Uterus (tissue), 4 donors: ENCODE data around the gene FOSB. TPM values are rescaled to one million over a fixed set of nuclear protein-coding genes. Genes with fewer than 3 reads are reported as not detected.
A peak's percentile ranks its signal among the peaks of the same experiment; 100 is the strongest.

Source experiments
- DNase-seq, 2 donors: peaks; one replicate each; pipeline ENCODE4 v3.0.0-alpha.2; 2019 to 2020
- H3K27ac ChIP-seq, 2 donors: fragments of 200-600 bp; sonication (generic); 1 replicate in 1 of 2; 2 replicates in 1 of 2; pipeline ENCODE4 v1.5.1; 2016 to 2018
- H3K27me3 ChIP-seq, 2 donors: fragments of 200-600 bp; sonication (generic); one replicate each; pipeline ENCODE4 v1.5.1; 2018 to 2019; ENCODE audit warnings: control low read depth in 1 of 2
- H3K36me3 ChIP-seq, 2 donors: fragments of 200-600 bp; sonication (generic); one replicate each; pipeline ENCODE4 v1.5.1; 2019; ENCODE audit warnings: control low read depth in 1 of 2
- H3K4me1 ChIP-seq, 2 donors: fragments of 200-600 bp; sonication (generic); one replicate each; pipeline ENCODE4 v1.5.1; 2018 to 2019; ENCODE audit warnings: control low read depth in 1 of 2
- H3K4me3 ChIP-seq, 2 donors: fragments of 200-600 bp; sonication (generic); 1 replicate in 1 of 2; 2 replicates in 1 of 2; pipeline ENCODE4 v1.5.1; 2018 to 2019; ENCODE audit warnings: mild to moderate bottlenecking in 1 of 2
- H3K9me3 ChIP-seq, 2 donors: fragments of 200-600 bp; sonication (generic); one replicate each; pipeline ENCODE4 v1.5.1; 2019; ENCODE audit warnings: control low read depth in 1 of 2
- POLR2A ChIP-seq, 2 donors: fragments of 450-650 bp; IDR thresholded peaks; one replicate each; pipeline ENCODE4 v1.6.1; 2016; ENCODE audit warnings: antibody characterized with exemption in 2 of 2, mild to moderate bottlenecking in 1 of 2, moderate library complexity in 1 of 2
- intact Hi-C: fragments of 100-400 bp; cut with DNase I; formaldehyde crosslinking; loops from one replicate; pipeline ENCODE4 v1.15.1; 2023; ENCODE audit warnings: low total_unique reads
- total RNA-seq, 4 donors: library from RNA; depleted of rRNA in 3 of 4; stranded (reverse); fragments of >200 nt in 3 of 4; gene quantifications; one replicate each; pipeline versions ENCODE4 v1.1.0 to v1.2.4, GENCODE V29; 2014 to 2023
- TF ChIP-seq, protein P1 (sequence below), 4 experiments: fragments of 200-600 bp in 2 of 4; fragments of 450-650 bp in 2 of 4; sonication (generic) in 2 of 4; IDR thresholded peaks; one replicate each; pipeline ENCODE4 v1.5.1; 2016 to 2019; ENCODE audit warnings: antibody characterized with exemption in 4 of 4, mild to moderate bottlenecking in 2 of 4, moderate library complexity in 1 of 4
- donor health status: DM: yes; HTN: yes; CAD: no.

The FOSB gene
- total RNA-seq, 4 donors from 2014 or later: 8.1 to 52.1 (median 28.6) TPM; not detected in 1

DNA sequence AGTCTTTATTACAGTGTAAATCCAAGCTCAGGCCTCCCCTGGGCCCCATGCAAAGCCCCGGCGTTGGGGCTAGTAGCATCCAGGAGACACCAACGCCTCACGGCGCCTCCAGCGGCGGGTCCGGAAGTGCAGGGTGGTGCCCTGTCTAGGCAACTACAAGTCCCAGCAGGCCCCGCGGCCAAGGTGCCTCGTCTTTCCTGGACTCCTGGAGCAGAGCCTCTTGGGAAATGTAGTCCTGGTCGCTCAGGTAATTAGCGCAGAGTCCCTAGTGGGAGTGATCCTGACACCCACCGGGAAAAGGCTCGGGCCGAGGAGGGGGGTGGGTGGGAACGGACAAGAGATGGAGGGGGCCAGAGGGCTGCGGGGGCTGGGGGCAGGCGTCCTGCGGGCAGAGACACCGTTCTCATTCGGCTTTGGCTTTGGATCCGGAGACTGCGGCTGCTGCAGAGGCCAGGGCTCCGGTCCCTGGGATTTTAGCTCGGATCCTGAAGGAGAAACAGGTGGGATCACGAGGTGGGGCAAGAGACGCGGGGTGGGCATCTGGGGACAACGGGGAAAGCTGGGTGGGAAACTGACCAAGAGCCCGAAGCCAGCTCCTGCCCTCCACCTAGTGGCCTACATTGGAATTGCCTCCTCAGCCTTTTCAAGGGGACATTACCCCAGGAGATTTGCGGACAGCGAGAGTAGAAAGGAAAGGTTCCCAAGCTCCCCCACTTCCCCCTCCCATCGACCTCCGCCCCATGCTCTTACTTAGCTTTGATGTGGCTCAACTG lies 17.7 kb downstream of the FOSB start:
- TF ChIP-seq POLR2A (IDR thresholded peaks at IDR 0.05): no peak
- TF ChIP-seq, protein P1, sequence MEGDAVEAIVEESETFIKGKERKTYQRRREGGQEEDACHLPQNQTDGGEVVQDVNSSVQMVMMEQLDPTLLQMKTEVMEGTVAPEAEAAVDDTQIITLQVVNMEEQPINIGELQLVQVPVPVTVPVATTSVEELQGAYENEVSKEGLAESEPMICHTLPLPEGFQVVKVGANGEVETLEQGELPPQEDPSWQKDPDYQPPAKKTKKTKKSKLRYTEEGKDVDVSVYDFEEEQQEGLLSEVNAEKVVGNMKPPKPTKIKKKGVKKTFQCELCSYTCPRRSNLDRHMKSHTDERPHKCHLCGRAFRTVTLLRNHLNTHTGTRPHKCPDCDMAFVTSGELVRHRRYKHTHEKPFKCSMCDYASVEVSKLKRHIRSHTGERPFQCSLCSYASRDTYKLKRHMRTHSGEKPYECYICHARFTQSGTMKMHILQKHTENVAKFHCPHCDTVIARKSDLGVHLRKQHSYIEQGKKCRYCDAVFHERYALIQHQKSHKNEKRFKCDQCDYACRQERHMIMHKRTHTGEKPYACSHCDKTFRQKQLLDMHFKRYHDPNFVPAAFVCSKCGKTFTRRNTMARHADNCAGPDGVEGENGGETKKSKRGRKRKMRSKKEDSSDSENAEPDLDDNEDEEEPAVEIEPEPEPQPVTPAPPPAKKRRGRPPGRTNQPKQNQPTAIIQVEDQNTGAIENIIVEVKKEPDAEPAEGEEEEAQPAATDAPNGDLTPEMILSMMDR (IDR thresholded peaks at IDR 0.05): peak; percentile 64 to 96 (median 90)
- H3K27ac ChIP-seq: peak overlapping the region; percentile 79 to 96
- no peaks in the 10 kb centered on the region for H3K9me3 ChIP-seq
- no peaks in the 10 kb centered on the region for H3K36me3 ChIP-seq
- intact Hi-C loops: no loop called here
- H3K27me3 ChIP-seq: no peaks in the 10 kb centered on the region
- peak overlapping the region; percentile 49 to 88 for H3K4me3 ChIP-seq
- peak; percentile 95 to 97 for DNase-seq
- no peaks in the 10 kb centered on the region for H3K4me1 ChIP-seq

DNA sequence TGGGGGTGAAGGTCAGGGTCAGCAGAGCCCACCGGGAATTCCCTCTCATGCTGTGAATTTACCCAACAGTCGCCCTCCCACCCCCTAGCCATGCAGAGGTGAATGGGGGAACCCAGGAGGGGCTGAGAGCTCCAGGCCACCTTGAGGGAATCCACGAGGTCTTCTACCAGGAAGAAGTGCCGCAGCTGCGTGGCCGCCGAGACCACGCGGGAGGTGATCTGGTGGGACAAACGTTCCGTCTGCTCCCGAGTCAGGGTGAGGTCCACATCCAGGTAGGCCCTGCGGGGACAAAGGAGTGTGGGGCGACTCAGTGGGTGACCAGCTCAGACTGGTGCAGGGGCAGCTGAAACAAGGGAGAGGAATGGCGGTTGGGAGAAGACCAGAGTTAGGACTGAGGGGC lies 20.9 kb downstream of the FOSB start:
- Histone ChIP-seq H3K9me3 (no peaks in the 10 kb centered on the region), H3K36me3 (no peaks in the 10 kb centered on the region), H3K4me1 (no peaks in the 10 kb centered on the region), H3K4me3 (no peak overlapping the region), H3K27ac (no peak overlapping the region), H3K27me3 (no peaks in the 10 kb centered on the region)
- TF ChIP-seq, protein P1 (IDR thresholded peaks at IDR 0.05): no peak
- no peak for TF ChIP-seq POLR2A (IDR thresholded peaks at IDR 0.05)
- intact Hi-C loops: no loop called here
- DNase-seq: no peak

DNA sequence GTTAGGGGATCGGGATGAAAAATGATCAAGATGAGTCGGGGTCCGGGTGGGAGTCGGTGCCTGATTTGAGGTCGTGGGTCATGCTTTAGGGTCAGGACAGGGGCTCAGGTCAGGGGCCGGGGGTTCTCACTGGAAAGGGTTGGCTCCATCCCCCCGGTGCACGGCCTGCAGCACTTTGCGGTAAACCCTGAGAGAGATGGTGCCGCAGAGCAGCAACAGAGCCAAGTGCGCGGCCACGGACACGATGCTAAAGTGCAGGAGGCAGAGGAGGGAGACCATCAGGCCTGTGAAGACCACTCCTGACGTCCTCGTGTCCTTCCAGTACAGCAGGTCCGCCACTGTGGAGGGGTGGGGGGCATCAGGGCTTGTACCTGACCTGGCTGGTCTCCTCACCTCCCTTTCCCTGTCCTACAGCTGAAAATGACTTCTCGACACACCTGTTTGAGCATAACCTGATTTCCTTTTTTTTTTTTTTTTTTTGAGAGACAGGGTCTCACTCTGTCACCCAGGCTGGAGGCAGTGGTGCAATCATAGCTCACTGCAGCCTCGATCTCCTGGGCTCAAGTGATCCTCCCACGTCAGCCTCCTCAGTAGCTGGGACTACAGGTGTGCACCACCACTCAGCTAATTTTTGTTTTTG lies 21.5 kb downstream of the FOSB start:
- intact Hi-C loops: no loop called here
- Histone ChIP-seq H3K27ac (no peak overlapping the region), H3K9me3 (no peaks in the 10 kb centered on the region), H3K4me1 (no peaks in the 10 kb centered on the region), H3K27me3 (no peaks in the 10 kb centered on the region), H3K4me3 (no peak overlapping the region), H3K36me3 (no peaks in the 10 kb centered on the region)
- TF ChIP-seq POLR2A (IDR thresholded peaks at IDR 0.05): no peak
- TF ChIP-seq, protein P1 (IDR thresholded peaks at IDR 0.05): no peak
- no peak for DNase-seq

- intact Hi-C loops: no loop called here
- Histone ChIP-seq H3K9me3 (no peaks in the 10 kb centered on the region), H3K27ac (peak overlapping the region in 1 of 2 donors; percentile 66), H3K27me3 (no peaks in the 10 kb centered on the region), H3K4me3 (peak overlapping the region in 1 of 2 donors; percentile 49), H3K36me3 (no peaks in the 10 kb centered on the region), H3K4me1 (peaks cover 0 to 10% of the 10 kb centered on the region in 2 donors)
- no peak for TF ChIP-seq POLR2A (IDR thresholded peaks at IDR 0.05)
- no peak for DNase-seq
Measured at GRCh38 chr19:45492137-45492626, 24.4 kb downstream of the FOSB start.

DNA sequence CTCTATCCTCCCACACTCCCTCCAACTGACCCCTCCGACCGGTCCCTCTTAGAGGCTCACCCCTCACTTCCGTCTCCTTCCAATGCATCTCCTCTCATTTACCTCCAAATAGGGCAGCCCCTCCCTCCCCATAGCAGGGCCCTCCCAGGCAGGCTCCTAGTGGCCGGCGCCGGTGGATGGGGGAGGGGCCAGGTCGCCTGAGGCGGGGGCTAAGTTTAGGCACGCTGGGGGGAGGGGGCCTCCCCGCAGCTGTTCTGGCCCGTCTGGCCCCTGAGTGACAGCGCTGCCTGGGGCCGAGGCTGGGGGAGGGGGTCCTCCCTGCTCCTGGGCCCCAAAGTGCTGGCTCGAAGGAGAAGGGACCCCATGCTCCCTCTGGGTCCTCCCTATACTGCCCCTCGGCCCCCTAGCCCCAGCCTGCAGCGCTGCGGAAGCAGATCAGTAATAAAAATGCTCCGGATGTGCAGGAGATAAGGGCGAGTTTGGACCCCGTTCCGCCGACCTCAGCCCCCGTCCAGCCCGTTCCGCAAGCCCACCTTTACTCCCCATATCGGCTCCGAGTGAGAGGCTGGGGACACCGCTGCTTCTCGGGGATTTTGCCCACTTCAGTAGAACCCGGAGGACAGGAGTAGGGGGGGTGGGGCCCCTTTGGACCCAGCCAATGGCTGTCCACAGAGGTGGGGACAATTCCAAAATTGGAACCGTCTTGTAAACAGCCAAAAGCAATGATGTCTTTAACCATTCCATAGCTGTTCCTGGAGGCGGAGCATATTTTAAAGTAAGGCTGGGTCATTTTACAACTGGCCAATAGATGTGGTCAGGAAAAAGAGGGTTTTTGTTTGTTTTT lies 25.1 kb downstream of the FOSB start:
- DNase-seq: no peak
- no peak for TF ChIP-seq POLR2A (IDR thresholded peaks at IDR 0.05)
- TF ChIP-seq, protein P1 (IDR thresholded peaks at IDR 0.05): no peak

More for the DNA sequence above, 25.1 kb downstream of the FOSB start:
- H3K27ac ChIP-seq: peak overlapping the region; percentile 36 to 66
- intact Hi-C loops: no loop called here
- H3K4me3 ChIP-seq: peak overlapping the region; percentile 40 to 49
- H3K36me3 ChIP-seq: no peaks in the 10 kb centered on the region
- H3K4me1 ChIP-seq: peaks cover 0 to 10% of the 10 kb centered on the region in 2 donors
- no peaks in the 10 kb centered on the region for H3K9me3 ChIP-seq
- no peaks in the 10 kb centered on the region for H3K27me3 ChIP-seq
